ENCODE measurements around the gene NPFF.
"Not testable (repeated sequence)": the region's sequence is repeated elsewhere in the genome, so short reads cannot be mapped to it uniquely, and the experiment has no call there.

Gene NPFF

DNA sequence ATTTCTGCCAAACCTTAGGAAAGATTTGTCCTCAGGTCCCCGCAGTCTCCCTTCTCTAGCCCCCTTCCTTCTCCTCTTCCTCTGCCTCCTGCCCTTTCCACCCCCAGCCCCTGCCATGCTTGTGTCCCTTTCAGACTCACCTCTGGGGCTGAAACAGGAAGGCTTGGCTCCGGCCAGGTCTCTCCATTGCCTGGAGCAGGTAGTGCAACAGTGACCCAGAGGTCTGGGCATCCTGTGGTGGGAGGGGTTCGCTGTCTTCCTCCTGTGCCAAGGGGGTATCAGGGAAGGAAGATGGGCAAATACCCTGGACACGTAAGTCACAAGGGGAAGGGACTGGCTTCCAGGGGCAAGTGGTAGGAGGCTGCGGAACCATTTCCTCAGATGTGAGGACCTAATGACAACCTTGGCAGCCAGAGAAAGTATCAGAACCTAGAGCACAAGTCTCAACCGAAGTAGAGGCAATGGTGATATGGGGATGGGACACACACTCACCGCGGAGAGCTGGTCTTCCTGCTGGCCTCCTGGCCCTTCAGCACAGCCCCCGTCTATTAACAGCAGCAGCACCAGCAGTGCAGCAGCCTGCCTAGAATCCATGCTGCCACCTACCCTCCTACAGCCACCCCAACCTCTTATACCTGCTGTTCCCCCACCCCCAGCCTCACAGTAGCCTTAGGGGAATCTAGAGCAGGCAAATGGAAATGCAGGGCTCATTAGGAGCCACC lies at the start of gene NPFF:
Gene NPFF (minus strand): TSS at position 604 of the 722 bp plus-strand sequence. CDS start 10 bp downstream, at position 594.
- no peak for DNase-seq (ENCODE audit: low spot score)

DNA sequence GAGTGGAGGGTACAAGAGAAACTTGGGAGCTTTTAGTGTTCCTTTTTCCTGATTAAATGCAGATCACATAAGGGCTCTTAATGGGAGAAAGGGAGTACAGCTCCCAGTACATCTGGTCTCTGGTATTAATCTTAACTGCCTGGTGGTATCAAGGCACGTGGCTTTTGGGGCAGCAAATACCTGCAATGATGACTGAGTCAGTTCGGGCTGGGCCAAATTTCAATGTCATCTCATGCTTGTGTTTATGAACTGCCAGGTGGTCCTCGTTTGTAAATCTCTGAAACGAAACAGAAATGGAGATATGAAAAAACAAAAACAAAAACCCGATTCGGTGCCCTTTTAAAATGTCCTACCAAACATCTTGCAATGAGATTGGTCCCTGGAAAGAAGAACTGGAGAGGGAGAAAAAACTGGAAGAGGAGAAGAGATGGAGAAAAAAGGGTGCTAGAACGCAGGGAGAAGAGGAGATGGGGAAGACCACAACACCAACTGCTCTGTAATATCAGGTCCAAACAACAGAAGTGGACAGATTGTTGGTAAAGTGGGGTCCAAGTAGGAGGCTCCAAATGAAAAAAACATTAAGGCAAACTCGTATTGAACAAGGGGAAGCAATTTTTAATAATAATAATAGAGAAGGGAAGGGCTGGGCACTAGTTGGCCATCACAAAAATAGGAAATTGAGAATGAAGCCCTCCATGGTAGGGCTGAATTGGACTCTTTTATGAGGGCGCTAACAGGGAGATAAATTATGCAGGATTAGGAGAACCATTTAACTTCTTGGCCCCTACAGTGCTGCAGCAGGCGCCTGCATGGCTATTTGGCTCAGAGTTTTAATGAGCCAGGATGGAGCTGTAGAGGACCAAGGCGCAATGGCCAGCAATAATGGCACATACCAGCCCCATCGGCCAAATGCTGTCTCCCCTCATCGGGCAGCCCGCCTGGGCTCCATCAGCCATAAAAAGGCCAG lies 45.4 kb upstream of the NPFF start:
- no peak for DNase-seq (ENCODE audit: low spot score)

DNA sequence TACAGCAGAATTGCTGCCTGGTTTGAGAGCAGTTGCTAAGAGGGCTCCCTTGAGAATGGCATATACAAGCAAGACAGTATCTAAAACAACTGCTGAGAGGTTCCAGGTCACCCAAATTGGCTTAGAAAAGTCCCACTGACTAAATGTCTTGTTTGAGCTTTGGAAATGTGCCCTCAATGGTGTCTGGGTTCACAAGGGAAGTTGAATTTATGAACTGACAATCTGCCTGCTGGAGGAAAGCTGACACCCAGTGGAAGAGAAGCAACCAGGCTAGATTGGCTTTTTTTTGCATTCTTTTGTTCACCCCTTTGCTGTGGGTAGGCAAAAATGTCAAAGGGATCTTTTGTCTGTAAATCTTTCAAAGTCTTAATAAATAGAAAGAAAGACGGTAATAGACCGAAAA lies 44.6 kb upstream of the NPFF start:
- DNase-seq (ENCODE audit: low spot score), result no peak

- no peak for DNase-seq (ENCODE audit: low spot score)
These were observed 43.3 kb upstream of the NPFF start for GRCh38 chr12:53550595-53550994.

DNA sequence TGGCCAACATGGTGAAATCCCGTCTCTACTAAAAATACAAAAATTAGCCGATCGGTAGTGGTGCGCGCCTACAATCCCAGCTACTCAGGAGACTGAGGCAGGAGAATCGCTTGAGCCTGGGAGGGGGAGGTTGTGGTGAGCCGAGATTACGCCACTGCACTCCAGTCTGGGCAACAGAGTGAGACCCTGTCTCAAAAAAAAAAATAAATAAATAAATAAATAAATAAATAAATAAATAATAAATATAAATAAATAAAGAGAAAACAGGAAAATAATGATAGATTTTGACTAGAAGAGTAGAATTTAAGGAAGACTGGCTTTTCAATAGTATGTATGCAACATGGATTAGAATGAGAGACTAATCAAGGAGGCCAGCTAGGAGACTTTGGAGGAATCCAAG lies 42.8 kb upstream of the NPFF start:
- DNase-seq (ENCODE audit: low spot score), result not testable (repeated sequence)

DNA sequence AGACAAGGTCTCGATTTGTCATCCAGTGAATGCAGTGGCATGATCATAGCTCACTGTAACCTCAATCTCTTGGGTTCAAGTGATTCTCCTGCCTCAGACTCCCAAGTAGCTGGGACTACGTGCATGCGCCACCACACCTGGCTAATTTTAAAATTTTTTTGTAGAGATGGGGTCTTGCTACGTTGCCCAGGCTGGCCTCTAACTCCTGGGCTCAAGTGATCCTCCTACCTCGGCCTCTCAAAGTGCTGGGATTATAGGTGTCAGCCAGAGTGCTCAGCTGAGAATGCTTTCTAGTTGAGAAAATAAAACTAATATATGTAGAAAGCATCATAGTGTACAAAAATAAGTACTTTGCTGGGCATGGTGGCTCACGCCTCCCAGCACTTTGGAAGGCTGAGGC lies 41.1 kb upstream of the NPFF start:
- not testable (repeated sequence) for DNase-seq (ENCODE audit: low spot score)

DNA sequence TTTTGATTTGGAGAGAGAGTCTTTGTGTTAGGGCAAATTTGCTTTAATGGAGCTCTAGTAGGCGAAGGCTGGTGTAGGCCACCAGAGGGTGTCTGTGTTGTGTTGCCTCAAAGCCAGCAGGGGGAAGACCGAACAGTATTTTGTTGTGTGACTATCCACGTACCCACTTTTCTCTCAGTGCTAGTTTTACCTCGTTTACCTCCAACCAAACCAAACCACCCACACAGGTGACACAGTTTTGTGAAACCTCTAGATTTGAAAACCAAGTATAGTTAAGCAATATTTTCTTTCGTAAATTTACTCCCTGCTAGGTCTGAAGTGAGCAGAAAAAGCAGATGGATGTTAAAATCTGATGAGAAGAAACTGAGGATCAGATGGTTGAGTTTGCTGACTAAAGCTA lies 36.3 kb upstream of the NPFF start:
- DNase-seq (ENCODE audit: low spot score), result peak; percentile 40

DNA sequence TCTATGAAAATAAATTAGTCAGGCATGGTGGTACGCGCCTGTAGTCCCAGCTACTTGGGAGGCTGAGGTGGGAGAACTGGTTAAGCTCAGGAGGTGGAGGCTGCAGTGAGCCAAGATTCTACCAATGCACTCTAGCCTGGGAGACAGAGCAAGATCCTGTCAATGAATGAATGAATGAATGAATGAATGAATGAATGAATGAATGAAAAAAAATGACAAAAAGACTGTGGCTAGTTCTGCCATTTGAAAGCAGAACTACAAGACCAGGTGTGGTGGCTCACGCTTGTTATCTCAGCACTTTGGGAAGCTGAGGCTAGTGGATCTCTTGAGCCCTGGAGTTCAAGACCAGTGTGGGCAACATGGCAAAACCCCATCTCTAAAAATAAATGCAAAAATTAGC lies 32.2 kb upstream of the NPFF start:
- DNase-seq (ENCODE audit: low spot score), result no peak

DNA sequence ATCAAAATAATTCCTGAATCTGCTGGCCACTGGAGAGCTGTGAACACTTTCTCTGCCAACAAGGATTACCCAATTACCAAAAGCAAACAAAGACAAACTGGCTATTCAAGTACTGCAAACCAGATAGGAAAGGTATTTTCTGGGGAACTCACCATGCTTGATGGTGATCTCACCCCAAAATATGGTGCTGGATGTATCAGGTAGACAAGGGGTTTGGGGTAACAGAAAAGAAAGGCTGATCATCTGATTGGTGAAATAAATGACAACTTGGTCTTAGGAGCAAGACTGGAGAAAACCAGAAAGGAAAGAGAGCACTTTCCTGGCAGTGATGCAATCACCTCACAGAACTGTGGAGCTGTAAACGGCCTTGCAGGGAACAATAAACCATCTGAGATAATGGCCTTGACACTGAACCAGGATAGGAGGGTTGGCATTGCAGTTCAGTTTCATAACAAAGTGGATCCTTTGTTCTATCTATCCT lies 31.0 kb upstream of the NPFF start:
- DNase-seq (ENCODE audit: low spot score), result peak; percentile 67

DNA sequence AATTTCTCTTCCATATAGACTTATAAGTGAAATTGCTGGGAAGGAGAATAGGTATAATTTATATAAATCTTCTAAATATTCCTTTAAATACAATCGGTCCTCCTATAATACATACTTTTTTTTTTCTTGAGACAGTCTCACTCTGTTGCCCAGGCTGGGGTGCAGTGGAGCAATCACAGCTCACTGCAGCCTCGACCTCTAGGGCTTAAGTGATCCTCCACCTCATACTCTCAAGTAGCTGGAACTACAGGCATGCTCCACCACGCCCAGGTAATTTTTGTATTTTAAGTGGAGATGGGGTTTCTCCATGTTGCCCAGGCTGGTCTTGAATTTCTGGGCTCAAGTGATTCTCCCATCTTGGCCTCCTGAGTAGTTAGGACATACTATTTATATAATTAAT lies 29.7 kb upstream of the NPFF start:
- DNase-seq (ENCODE audit: low spot score), result no peak

DNA sequence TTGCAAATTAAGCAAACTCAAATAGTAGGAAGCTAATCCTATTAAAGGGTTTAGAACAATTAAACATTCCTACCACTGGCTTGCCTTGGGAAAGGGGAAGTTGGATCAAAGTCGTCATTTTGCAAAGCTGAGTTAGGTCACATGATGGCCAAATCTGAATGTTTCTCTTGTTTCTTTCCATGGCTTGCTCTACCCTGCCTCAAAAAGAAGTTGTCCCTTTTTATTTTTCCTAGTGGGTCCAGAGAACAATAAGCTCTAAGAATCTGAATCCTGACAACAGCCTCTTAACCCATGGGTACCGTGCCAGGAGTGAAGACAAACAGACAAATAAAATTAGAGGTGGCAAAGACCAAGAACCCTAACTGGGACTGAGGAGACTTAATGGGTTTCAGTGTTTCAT lies 26.2 kb upstream of the NPFF start:
- peak; percentile 78 for DNase-seq (ENCODE audit: low spot score)

DNA sequence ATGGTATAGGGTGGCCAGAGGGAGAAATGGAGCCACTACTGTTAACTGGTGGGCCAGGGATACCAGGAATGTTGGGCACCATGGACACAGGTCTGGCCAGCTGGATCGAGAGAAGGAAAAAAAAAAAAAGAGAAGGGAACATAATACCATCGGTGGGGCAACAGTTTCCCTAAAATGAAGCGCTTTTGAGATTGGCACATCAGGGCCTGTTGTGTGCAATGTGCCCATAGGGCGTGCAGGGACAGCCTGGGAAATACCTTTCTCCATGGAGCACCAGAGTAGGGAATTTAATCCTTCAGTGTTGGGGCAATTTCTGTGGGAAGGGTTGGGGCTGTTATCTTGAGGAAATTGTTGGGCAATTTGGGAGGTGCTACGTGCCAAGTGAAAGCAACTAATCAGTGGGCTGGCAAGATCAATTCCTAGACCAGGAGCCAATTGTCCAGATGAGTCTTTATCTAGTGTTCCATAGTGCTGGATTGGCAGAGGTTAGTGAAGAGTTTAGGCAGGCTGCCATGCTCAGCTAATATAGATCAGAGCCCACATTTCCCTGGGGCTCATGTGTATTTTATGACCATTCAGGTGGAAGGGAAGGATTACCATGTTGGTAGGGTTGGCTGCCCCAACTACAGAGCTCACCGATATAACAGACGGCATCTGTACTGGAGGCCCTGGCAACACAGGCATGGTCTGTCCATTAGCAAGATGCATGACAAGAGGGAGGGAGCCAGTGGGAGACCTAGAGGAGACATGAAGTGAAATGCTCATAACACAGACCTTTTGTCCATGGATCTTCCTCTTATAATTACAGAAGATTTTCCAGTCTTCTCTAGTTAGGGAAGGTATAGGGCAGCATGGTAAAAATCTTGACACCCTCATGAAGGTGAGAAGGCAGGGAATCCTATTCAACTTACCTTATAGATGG lies 25.5 kb upstream of the NPFF start:
- peak; percentile 71 for DNase-seq (ENCODE audit: low spot score)

DNA sequence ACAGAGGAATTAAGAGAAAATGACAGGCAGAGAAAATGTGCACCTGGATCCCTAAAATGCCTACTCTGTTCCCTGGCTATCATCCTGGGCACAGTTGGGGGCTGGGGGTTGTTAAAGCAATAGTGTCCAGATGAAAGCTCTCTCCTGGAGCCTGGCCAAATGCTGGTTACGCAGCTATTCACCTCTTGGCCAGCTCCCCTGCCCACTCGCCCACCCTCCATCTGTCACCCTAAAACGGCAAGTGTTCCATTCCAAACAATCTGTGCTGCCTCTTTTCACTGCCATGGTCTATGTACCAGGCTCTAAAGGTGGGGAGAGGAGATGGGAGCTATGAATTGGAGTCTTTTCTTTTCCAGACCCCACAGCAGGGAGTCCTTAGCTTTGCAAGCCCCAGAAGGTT lies 24.7 kb upstream of the NPFF start:
- no peak for DNase-seq (ENCODE audit: low spot score)

DNA sequence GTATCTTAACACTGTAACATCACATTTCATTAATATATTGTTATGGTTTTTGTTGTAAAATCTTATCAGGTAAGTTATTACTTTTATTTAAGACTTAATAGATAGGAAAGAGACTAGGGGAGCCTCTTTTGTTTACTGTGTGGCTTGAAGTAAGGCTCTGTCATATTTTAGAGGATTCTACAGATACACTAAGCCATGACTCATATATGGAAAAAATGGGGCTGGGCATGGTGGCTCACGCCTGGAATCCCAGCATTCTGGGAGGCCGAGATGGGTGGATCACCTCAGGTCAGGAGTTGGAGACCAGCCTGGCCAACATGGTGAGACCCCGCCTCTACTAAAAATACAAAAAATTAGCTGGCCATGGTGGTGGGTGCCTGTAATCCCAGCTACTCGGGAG lies 23.6 kb upstream of the NPFF start:
- DNase-seq (ENCODE audit: low spot score), result no peak

- no peak for DNase-seq (ENCODE audit: low spot score)
These were observed 22.8 kb upstream of the NPFF start for GRCh38 chr12:53530061-53530460.

DNA sequence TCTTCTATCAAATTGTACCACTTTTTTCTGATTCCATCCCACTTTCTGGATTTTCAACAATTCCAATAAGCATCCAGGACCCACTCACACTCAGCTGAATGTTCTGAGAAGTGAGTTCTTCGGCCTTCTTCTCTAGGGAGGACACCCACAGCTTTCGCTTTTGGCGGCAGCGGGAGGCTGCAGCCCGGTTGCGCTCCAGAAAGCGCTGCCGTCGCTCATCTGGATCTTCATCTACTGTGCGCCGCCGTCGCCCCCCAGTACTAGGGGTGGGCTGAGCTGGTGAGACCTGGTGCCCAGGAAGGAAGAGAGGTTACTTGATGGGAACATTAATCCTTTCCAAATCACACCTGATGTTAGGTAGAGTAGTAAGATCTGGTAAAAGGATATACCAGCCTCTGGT lies 17.2 kb upstream of the NPFF start:
- no peak for DNase-seq (ENCODE audit: low spot score)

DNA sequence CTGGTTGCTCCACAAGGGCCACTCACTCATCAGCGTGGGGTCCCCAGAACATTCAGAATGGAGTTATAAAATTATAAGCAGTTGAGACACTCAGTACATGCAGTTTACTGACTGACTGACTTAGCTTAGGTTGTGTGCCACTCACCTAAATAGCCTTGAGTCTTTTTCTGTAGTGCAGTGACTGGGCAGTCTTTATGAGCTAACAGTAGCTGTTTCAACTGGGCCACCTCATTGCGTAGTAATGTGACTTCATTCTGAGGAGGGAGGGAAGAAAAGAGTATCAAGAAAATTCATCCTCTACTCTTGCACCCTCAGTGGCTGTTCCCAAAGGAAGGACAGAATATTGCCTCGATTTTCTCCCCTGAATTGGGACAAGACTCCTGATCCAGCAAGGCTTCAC lies 15.8 kb upstream of the NPFF start:
- DNase-seq (ENCODE audit: low spot score), result no peak

GRCh38 chr12:53518381-53518780 lies 11.1 kb upstream of the NPFF start:
- DNase-seq (ENCODE audit: low spot score), result no peak

- DNase-seq (ENCODE audit: low spot score), result no peak
These were observed 9.6 kb upstream of the NPFF start for GRCh38 chr12:53516758-53517455.

- no peak for DNase-seq (ENCODE audit: low spot score)
These were observed 8.0 kb upstream of the NPFF start for GRCh38 chr12:53515291-53515680.

DNA sequence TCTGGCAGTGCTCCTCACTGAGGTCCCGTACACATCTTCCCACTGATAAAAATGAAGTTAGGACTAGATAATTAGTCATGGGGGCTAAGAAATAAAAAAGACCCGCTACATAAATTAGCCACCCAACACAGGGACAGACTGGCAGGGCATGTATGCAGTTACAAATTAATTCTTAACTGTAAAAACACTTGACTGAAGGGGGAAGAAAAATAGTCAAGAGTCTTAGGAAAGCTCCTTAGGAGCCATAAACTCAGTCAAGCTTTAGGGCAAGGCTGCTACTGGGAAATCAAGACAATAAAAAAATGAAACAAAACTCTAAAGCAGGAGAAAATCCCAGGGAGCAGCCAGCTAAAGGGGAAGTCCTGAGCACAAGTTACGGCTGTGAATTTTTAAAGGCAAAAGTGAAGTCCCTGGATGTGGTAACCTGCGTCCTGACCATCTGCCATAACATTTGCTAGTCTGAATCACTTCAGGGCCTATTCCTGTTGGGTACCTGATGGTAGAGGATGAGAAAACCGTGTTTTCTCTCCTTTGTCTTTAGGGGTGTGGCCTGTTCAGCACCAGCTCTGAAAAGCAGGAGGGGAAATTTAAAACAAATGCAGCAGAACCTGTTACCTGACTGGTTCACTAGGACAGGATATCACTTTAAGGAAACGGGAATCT lies 7.5 kb upstream of the NPFF start:
- DNase-seq (ENCODE audit: low spot score), result no peak

Measured in COLO829 (cell line).